HG03442 (cell line): ENCODE results near the gene ZNF2.
A peak's percentile ranks its signal among the peaks of the same experiment; 100 is the strongest.
"Not testable (repeated sequence)": the region's sequence is repeated elsewhere in the genome, so short reads cannot be mapped to it uniquely, and the experiment has no call there.

Source experiments
- ATAC-seq: cut with Tn5 transposase; IDR thresholded peaks from one replicate; pipeline ENCODE4 v1.9.1; 2021; ENCODE audit warnings: mild to moderate bottlenecking, moderate library complexity; ENCODE audit not compliant: unreplicated experiment

ZNF2 gene

GRCh38 chr2:95165371-95166064 is at the start of gene ZNF2:
TSS of gene ZNF2 (plus strand) at chr2:95165809. CDS start at chr2:95176227, 10,418 bp downstream.
- ATAC-seq: peak; percentile 90

- ATAC-seq: peak; percentile 2
These were observed 44.6 kb upstream of the ZNF2 start for GRCh38 chr2:95121093-95121406.

GRCh38 chr2:95121407-95122196 is 44.0 kb upstream of the ZNF2 start, which contains the start of gene MRPS5:
TSS of gene MRPS5 (minus strand) at chr2:95121808. CDS start at chr2:95121791, 17 bp downstream.
- peak; percentile 91 for ATAC-seq

GRCh38 chr2:95122197-95122551 is 43.4 kb upstream of the ZNF2 start:
- peak; percentile 4 for ATAC-seq

- no peak for ATAC-seq
These were observed 26.9 kb upstream of the ZNF2 start for GRCh38 chr2:95138702-95139101.

- no peak for ATAC-seq
These were observed 21.8 kb upstream of the ZNF2 start for GRCh38 chr2:95143838-95144237.

GRCh38 chr2:95149397-95149984 is 16.1 kb upstream of the ZNF2 start:
- ATAC-seq: no peak

GRCh38 chr2:95158441-95158840 is 7.2 kb upstream of the ZNF2 start:
- ATAC-seq: no peak

GRCh38 chr2:95158891-95159619 is 6.6 kb upstream of the ZNF2 start:
- ATAC-seq: peak; percentile 49

- ATAC-seq: peak; percentile 87
These were observed 5.7 kb upstream of the ZNF2 start, which contains the start of gene ZNF514 for GRCh38 chr2:95159690-95160449. TSS of gene ZNF514 (minus strand) at chr2:95159848. CDS start at chr2:95153253, 6,595 bp downstream.

- ATAC-seq: peak; percentile 8
These were observed 609 bp upstream of the ZNF2 start for GRCh38 chr2:95165030-95165370.

- ATAC-seq: no peak
These were observed 605 bp downstream of the ZNF2 start for GRCh38 chr2:95166065-95166763.

GRCh38 chr2:95171902-95172301 is 6.3 kb downstream of the ZNF2 start:
- no peak for ATAC-seq

- ATAC-seq: no peak
These were observed 8.5 kb downstream of the ZNF2 start for GRCh38 chr2:95174031-95174542.

- no peak for ATAC-seq
These were observed 13.8 kb downstream of the ZNF2 start for GRCh38 chr2:95179451-95179850.

GRCh38 chr2:95181774-95182173 is 16.2 kb downstream of the ZNF2 start:
- no peak for ATAC-seq

- no peak for ATAC-seq
These were observed 19.6 kb downstream of the ZNF2 start for GRCh38 chr2:95185197-95185596.

GRCh38 chr2:95185973-95186372 is 20.4 kb downstream of the ZNF2 start:
- ATAC-seq: no peak

- not testable (repeated sequence) for ATAC-seq
These were observed 27.3 kb downstream of the ZNF2 start for GRCh38 chr2:95192956-95193355.

GRCh38 chr2:95203911-95204310 is 38.3 kb downstream of the ZNF2 start:
- ATAC-seq: no peak
